Stimulated activated CD4-positive, alpha-beta T cell treated with anti-CD3 and anti-CD28 coated beads, Interleukin-4, amount 100 ng/mL, for 4 hours (primary cell): ENCODE measurements around the gene TLR9.

Source experiments
- DNase-seq, 2 experiments: peaks; one replicate each; pipeline ENCODE4 v3.0.0-alpha.2; 2020

Gene TLR9

DNA sequence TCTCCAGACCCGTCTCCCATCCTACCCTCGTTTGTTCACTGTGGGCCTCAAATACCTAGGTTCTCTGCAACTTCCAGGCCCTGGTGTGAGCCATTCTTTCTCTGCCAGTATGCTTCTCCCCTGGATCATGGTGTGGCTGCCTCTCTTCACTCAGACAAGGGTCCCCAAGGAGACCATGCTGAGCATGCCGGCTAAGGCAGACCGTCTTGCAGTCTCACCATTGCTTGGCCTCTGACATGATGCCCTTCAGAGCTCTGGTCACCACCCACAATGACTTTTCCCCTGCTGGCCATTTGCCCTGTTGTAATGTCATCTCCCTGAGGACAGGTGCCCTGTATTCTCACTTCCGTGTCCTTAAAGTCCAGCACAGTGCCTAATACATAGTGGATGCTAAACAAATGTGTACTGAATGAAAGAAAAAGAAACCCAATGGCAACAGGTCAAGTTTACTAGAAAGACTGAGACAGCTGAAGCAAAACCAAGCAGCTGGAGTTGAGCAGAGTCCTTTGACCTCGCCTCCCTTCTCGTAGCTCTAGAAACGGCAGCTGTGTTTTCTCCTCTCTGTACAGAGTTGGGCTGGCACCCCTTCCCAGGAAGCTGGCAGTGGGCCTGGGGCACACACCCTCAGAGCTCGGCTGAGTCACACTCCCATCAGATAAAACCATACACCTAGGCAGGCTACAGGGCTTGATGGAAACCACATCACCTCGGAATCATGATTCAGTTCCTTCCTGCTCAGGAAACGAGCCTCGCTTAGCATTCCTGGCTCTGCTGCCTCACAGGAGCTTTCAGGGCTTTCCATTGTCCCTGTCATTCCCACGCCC, 8.6 kb downstream of the TLR9 start:
- peak in 1 of 2 experiments; percentile 75 for DNase-seq

- no peak for DNase-seq
These were observed 10.1 kb downstream of the TLR9 start for GRCh38 chr3:52215351-52215750.

GRCh38 chr3:52213901-52214300, 11.5 kb downstream of the TLR9 start:
- no peak for DNase-seq

GRCh38 chr3:52213005-52213404, 12.4 kb downstream of the TLR9 start:
- no peak for DNase-seq

- no peak for DNase-seq
These were observed 14.1 kb downstream of the TLR9 start for GRCh38 chr3:52211268-52211891.

DNA sequence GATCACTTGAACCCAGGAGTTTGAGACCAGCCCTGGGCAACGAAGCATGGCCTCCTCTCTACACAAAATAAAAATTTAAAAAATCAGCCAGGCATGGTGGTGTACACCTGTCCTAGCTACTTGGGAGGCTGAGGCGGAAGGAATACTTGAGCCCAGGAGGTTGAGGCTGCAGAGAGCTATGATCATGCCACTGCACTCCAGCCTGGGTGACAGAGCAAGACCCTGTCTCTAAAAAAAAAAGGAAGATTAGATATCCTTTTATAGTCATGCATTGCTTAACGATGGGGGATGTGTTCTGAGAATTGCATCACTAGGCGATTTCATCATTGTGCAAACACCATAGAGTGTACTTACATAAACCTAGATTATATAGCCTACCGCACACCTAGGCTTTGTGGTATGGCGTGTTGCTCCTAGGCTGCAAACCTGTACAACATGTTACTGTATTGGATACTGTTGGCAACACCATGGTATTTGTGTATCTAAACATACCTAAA, 14.8 kb downstream of the TLR9 start:
- DNase-seq: no peak

GRCh38 chr3:52210037-52210436, 15.4 kb downstream of the TLR9 start:
- no peak for DNase-seq

DNA sequence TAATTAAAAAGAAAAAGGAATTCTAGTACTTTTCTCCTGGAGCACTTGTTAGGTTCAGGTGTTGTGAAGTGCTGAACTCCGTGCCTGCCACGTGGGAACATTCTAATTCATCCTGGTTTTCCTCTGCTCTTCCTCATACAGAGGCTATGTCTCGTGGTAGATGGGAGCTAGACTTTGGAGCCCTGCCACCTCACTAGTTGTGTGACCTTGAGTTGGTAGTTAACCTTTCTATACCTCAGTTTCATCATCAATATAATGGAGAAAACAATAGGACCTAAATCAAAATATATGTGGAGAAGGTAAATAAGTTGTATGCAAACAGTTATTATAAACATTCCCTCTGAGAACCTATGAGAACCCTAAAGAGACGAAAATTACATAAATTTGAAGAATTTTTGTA, 16.9 kb downstream of the TLR9 start:
- no peak for DNase-seq

GRCh38 chr3:52205727-52206372, 19.6 kb downstream of the TLR9 start:
- no peak for DNase-seq

GRCh38 chr3:52204337-52205073, 20.9 kb downstream of the TLR9 start:
- DNase-seq: no peak

- no peak for DNase-seq
These were observed 21.7 kb downstream of the TLR9 start for GRCh38 chr3:52203701-52204100.

DNA sequence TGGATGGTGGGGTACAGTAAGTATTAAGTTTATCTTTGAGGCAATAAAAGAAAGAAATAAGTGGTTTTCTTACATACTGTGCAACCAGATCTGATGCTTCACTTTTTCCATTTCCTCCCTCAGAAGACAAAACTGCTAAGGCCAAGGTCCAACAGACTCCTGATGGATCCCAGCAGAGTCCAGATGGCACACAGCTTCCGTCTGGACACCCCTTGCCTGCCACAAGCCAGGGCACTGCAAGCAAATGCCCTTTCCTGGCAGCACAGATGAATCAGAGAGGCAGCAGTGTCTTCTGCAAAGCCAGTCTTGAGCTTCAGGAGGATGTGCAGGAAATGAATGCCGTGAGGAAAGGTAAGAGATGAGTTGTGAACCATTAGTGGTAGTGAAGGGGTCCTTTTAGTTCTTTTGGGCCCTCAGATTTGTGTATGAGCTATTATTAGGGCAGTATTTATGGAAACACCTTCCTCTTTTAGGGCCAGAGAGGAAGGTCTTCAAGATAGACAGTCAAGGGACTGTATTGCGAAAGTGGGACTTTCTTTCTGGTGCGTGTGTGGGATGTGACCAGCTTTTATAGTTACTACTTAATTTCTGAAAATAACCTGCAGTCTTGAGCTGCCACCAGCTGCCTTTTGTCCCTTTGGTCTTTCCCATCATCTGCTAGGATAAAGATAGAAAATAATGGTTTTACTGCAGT, 22.9 kb downstream of the TLR9 start:
- no peak for DNase-seq

DNA sequence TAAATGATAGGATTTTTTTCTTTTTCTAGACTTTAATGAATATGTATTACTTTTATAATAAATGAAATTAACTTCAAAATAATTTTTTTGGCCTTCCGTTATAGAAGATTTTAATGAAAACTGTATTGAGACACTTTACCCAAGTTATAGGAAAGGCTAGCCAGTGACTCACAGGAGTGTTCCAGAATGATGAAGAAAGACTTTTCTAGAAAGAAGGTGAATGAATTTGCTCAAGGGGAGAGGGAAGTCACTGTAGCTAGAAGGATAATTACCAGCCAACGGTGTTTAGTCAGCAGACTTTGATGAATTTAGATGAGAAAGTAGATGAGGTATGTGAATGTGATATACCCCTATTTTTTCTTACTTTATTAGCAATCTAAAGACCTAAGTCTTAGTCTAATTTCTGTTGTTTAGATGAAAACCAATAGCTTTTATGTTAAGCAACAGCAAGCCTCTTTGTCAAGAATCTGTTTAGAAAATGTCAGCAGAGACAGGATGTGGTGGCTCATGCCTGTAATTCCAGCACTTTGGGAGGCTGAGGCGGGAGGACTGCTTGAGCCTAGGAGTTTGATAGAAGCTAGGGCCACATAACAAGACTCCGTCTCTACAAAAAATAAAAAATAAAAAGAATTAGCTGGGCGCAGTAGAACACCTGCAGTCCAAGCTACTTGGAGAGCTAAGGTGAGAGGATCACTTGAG, 24.3 kb downstream of the TLR9 start:
- DNase-seq: no peak

- no peak for DNase-seq
These were observed 26.5 kb downstream of the TLR9 start for GRCh38 chr3:52198643-52199608.

- peak; percentile 92 to 96 for DNase-seq
These were observed 27.4 kb downstream of the TLR9 start, which contains the start of gene ALAS1 for GRCh38 chr3:52197842-52198625. Gene ALAS1, plus strand, starts transcription at chr3:52198160. Its CDS starts 1,082 bp downstream, at chr3:52199242.

DNA sequence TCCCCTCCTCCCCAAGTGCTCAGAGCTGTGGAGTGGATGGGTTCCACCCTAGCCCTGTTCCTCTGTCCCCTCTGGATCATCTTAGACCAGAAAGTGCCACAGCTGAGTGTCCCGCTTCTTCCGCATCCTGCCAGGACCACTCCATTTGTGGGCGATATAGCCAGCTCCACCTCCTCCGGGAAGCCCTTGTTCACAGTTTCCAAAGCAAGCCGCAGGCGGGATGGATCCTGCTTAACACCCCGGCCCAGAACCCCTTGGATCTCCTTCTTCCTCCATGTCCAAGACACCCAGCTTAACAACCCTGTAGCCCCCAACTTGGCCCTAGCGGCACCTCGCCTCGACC, 28.0 kb downstream of the TLR9 start:
- DNase-seq: no peak

DNA sequence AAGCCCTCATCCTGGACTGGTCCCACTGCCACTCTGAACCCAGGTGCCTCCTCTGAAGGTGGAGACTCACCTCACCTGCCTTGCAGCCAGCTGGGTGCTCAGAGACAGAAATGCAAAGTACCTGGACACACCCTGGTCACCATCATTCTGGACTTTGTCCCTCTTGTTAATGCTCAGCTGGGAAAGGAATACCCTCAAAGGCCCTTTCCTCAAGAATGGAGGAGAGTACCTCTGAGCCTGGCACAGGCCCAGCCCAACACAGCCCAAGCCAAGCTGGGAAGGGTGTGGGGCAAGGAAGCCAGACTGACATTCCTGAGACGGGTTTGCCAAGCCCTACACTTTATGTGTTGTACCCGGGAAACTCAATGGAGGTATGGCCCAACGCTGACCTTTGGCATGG, 28.5 kb downstream of the TLR9 start:
- DNase-seq: no peak

GRCh38 chr3:52195823-52196331, 29.6 kb downstream of the TLR9 start:
- no peak for DNase-seq

GRCh38 chr3:52195291-52195597, 30.2 kb downstream of the TLR9 start:
- no peak for DNase-seq
